GM12891 (cell line): ENCODE data around the gene TMSB4X.

Experiments used
- PAX5 ChIP-seq: IDR thresholded peaks from 2 replicates; pipeline ENCODE4 v1.6.1; 2011; ENCODE audit warnings: low read length, moderate library complexity, mild to moderate bottlenecking; ENCODE audit not compliant: insufficient read depth, severe bottlenecking
- POLR2A ChIP-seq: IDR thresholded peaks from 2 replicates; pipeline ENCODE4 v1.6.1; 2011; ENCODE audit warnings: low read depth, low read length, control low read depth
- POLR2AphosphoS5 ChIP-seq: IDR thresholded peaks from 2 replicates; pipeline ENCODE4 v1.6.1; 2011; ENCODE audit warnings: low read depth, low read length, control low read depth
- POU2F2 ChIP-seq: IDR thresholded peaks from 2 replicates; pipeline ENCODE4 v1.6.1; 2011; ENCODE audit warnings: low read depth, mild to moderate bottlenecking, control low read depth, low read length, moderate library complexity
- TAF1 ChIP-seq: IDR thresholded peaks from 2 replicates; pipeline ENCODE4 v1.6.1; 2011; ENCODE audit warnings: low read depth, low read length, control low read depth

DNA sequence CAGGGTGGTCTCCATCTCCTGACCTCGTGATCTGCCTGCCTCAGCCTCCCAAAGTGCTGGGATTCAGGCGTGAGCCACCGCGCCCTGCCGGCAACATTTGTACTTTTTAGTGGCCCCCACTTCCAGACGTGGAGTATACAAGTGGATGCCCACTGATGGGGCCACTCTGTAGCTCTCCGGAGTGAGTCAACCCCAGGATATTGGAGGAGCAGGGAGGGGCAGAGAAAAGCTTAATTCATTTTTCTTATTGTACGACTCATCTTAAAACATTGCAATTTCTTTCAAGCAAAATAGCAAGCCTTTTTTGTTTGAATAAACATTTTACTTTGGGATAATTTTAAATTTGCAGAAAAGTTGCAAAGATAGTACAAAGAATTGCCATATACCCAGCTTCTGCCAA, 34.9 kb downstream of the TMSB4X start:
- no peak for TF ChIP-seq POLR2A
- no peak for TF ChIP-seq TAF1
- TF ChIP-seq POLR2AphosphoS5: no peak
- no peak for TF ChIP-seq POU2F2
- no peak for TF ChIP-seq PAX5
